ENCODE data around the gene RABL2A. TPM values are rescaled to one million over a fixed set of nuclear protein-coding genes. Genes with fewer than 3 reads are reported as not detected.
A peak's percentile ranks its signal among the peaks of the same experiment; 100 is the strongest.
"Not testable (repeated sequence)": the region's sequence is repeated elsewhere in the genome, so short reads cannot be mapped to it uniquely, and the experiment has no call there.

Gene RABL2A
- total and polyA plus RNA-seq, 4 donors = 10.6 to 39.8 (median 19.5) TPM

DNA sequence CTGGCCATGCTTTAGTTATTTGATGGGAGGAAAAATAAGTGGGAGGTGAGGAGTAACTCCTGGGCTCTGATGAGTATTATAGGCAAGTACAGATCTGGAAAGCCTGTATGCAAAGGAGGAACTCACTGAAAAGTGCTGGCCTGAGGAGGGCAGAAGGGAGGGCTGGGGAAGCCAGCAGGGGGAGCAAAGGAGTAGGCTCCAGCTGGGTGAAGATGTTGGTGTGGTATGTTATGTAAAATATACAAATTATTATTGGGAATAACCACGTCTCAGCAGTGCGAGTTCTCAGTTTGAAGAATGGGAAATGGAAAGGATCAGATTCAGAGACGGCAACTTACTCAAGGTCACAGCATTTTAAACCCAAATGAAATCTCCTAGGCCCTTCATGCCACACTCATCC, 39.9 kb upstream of the RABL2A start:
- not testable (repeated sequence) for H3K27ac ChIP-seq (ENCODE audit: low read depth in 1 of 2, low read length in 1 of 2); ATAC-seq (ENCODE audit: insufficient read depth, low FRiP score); H3K36me3 ChIP-seq (ENCODE audit: control insufficient read depth in 4 of 4, insufficient read depth in 4 of 4, low read length in 4 of 4); H3K9ac ChIP-seq (ENCODE audit: insufficient read depth in 1 of 2, low read length in 2 of 2); H3K9me3 ChIP-seq (ENCODE audit: control insufficient read depth in 4 of 4, insufficient read depth in 3 of 4, low read length in 3 of 4); H3K4me3 ChIP-seq; H3K27me3 ChIP-seq (ENCODE audit: control insufficient read depth in 3 of 3, insufficient read depth in 3 of 3, low read length in 2 of 3)
- peak; percentile 47 to 68 (median 50) for DNase-seq
- 25 to 29% methylated on average over 3 of the region's 3 CpGs for WGBS, 2 donors
- H3K4me1 ChIP-seq (ENCODE audit: control insufficient read depth in 5 of 5, insufficient read depth in 5 of 5, low read length in 5 of 5) = peaks cover 0 to 11% (median 7%) of the 10 kb centered on the region in 5 donors
- TF ChIP-seq, protein P1, sequence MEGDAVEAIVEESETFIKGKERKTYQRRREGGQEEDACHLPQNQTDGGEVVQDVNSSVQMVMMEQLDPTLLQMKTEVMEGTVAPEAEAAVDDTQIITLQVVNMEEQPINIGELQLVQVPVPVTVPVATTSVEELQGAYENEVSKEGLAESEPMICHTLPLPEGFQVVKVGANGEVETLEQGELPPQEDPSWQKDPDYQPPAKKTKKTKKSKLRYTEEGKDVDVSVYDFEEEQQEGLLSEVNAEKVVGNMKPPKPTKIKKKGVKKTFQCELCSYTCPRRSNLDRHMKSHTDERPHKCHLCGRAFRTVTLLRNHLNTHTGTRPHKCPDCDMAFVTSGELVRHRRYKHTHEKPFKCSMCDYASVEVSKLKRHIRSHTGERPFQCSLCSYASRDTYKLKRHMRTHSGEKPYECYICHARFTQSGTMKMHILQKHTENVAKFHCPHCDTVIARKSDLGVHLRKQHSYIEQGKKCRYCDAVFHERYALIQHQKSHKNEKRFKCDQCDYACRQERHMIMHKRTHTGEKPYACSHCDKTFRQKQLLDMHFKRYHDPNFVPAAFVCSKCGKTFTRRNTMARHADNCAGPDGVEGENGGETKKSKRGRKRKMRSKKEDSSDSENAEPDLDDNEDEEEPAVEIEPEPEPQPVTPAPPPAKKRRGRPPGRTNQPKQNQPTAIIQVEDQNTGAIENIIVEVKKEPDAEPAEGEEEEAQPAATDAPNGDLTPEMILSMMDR (IDR thresholded peaks at IDR 0.05; ENCODE audit: control extremely low read depth, extremely low read depth) = peak; percentile 6

DNA sequence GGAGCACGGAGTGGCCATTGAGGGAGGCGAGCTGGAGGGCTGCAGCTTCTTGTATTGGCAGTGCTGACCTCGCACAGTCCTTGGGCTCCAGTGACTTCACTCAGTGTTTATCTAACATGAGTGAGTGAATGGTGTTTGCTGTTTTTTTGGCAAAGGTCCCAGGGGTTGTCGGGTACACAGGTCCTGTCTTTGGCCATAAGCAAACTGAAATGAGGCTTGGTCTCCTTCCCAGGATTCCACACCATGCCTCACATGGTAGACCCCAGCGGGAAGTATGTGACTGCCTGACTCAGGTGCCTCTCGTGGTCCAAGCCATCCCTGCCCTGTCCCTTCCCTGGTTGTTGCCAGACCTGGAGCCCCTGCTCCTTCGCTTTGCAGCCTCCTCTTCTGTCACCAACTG, 37.5 kb upstream of the RABL2A start:
- H3K27me3 ChIP-seq (ENCODE audit: control insufficient read depth in 3 of 3, insufficient read depth in 3 of 3, low read length in 2 of 3); H3K4me1 ChIP-seq (ENCODE audit: control insufficient read depth in 5 of 5, insufficient read depth in 5 of 5, low read length in 5 of 5); H3K9ac ChIP-seq (ENCODE audit: insufficient read depth in 1 of 2, low read length in 2 of 2); H3K4me3 ChIP-seq; DNase-seq; H3K36me3 ChIP-seq (ENCODE audit: control insufficient read depth in 4 of 4, insufficient read depth in 4 of 4, low read length in 4 of 4); ATAC-seq (ENCODE audit: insufficient read depth, low FRiP score); H3K9me3 ChIP-seq (ENCODE audit: control insufficient read depth in 4 of 4, insufficient read depth in 3 of 4, low read length in 3 of 4); H3K27ac ChIP-seq (ENCODE audit: low read depth in 1 of 2, low read length in 1 of 2): not testable (repeated sequence)
- 75 to 83% methylated on average over 4 to 5 of the region's 7 CpGs for WGBS, 2 donors

DNA sequence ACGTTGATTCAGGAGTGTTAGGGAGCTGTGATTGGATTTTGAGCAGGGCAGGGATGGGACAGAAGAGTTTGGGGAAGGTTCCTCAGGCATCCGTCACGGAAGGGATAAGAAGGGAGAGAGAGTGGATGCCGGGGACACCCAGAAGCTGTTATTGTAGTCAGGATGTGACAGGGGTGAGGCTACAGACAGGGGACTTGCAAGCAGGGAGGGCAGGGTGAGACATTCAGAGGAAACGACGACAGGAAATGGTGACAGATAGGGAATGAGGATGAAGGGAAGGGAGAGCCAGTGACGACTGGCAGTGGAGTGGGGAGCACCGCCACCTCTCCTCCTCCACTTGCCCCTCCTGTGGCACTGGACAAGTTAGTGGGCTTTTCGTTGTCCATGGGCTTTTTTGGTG, 35.1 kb upstream of the RABL2A start:
- not testable (repeated sequence) for H3K4me3 ChIP-seq; H3K36me3 ChIP-seq (ENCODE audit: control insufficient read depth in 4 of 4, insufficient read depth in 4 of 4, low read length in 4 of 4); H3K9ac ChIP-seq (ENCODE audit: insufficient read depth in 1 of 2, low read length in 2 of 2); H3K27me3 ChIP-seq (ENCODE audit: control insufficient read depth in 3 of 3, insufficient read depth in 3 of 3, low read length in 2 of 3); ATAC-seq (ENCODE audit: insufficient read depth, low FRiP score); H3K9me3 ChIP-seq (ENCODE audit: control insufficient read depth in 4 of 4, insufficient read depth in 3 of 4, low read length in 3 of 4); H3K4me1 ChIP-seq (ENCODE audit: control insufficient read depth in 5 of 5, insufficient read depth in 5 of 5, low read length in 5 of 5)
- H3K27ac ChIP-seq (ENCODE audit: low read depth in 1 of 2, low read length in 1 of 2) = peak overlapping the region in 1 of 2 donors; percentile 47
- peak in 1 of 3 donors; percentile 42 for DNase-seq
- 24 to 43% methylated on average over 5 to 9 of the region's 9 CpGs for WGBS, 2 donors

DNA sequence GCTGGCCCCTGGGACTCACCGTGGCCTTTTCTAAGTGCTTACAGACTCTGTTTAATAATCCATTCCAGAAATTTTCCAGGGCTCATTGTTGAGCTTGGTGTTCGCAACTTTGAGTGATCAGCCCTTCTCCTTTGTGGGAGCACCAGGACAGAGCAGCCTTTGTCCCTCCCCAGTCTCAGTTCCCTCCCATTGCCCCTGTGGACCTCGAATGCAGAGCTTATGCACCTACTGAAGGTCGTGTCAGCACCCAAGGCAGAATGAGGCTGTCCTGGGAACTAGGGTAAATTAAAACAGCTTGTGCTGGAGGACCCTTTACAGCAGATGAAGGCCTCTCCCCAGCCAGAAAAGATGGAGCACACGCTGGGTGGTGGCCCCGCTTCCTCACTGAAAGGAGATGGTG, 33.8 kb upstream of the RABL2A start:
- WGBS, 2 donors = 89 to 95% methylated on average over 6 of the region's 6 CpGs
- not testable (repeated sequence) for ATAC-seq (ENCODE audit: insufficient read depth, low FRiP score); H3K36me3 ChIP-seq (ENCODE audit: control insufficient read depth in 4 of 4, insufficient read depth in 4 of 4, low read length in 4 of 4); H3K9ac ChIP-seq (ENCODE audit: insufficient read depth in 1 of 2, low read length in 2 of 2); H3K4me1 ChIP-seq (ENCODE audit: control insufficient read depth in 5 of 5, insufficient read depth in 5 of 5, low read length in 5 of 5); H3K9me3 ChIP-seq (ENCODE audit: control insufficient read depth in 4 of 4, insufficient read depth in 3 of 4, low read length in 3 of 4); H3K4me3 ChIP-seq; H3K27ac ChIP-seq (ENCODE audit: low read depth in 1 of 2, low read length in 1 of 2); H3K27me3 ChIP-seq (ENCODE audit: control insufficient read depth in 3 of 3, insufficient read depth in 3 of 3, low read length in 2 of 3); DNase-seq

DNA sequence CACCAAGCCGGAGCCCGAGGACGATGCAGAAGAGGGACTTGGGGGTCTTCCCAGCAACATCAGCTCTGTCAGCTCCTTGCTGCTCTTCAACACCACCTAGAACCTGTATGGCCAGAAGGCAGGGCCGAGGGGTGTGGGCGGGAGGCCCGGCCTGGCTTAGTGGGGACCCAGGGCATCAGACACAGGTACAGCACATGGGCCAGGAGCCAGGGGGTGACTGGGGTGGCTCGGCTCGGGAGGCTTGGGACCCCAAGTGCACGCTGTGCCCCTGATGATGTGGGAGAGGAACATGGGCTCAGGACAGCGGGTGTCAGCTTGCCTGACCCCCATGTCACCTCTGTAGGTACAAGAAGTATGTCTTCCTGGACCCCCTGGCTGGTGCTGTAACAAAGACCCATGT, 31.3 kb upstream of the RABL2A start:
- WGBS, 2 donors = 96% methylated on average over 7 to 9 of the region's 10 CpGs
- ATAC-seq (ENCODE audit: insufficient read depth, low FRiP score); H3K4me1 ChIP-seq (ENCODE audit: control insufficient read depth in 5 of 5, insufficient read depth in 5 of 5, low read length in 5 of 5); DNase-seq; H3K9ac ChIP-seq (ENCODE audit: insufficient read depth in 1 of 2, low read length in 2 of 2); H3K27me3 ChIP-seq (ENCODE audit: control insufficient read depth in 3 of 3, insufficient read depth in 3 of 3, low read length in 2 of 3); H3K36me3 ChIP-seq (ENCODE audit: control insufficient read depth in 4 of 4, insufficient read depth in 4 of 4, low read length in 4 of 4); H3K27ac ChIP-seq (ENCODE audit: low read depth in 1 of 2, low read length in 1 of 2); H3K9me3 ChIP-seq (ENCODE audit: control insufficient read depth in 4 of 4, insufficient read depth in 3 of 4, low read length in 3 of 4); H3K4me3 ChIP-seq: not testable (repeated sequence)

DNA sequence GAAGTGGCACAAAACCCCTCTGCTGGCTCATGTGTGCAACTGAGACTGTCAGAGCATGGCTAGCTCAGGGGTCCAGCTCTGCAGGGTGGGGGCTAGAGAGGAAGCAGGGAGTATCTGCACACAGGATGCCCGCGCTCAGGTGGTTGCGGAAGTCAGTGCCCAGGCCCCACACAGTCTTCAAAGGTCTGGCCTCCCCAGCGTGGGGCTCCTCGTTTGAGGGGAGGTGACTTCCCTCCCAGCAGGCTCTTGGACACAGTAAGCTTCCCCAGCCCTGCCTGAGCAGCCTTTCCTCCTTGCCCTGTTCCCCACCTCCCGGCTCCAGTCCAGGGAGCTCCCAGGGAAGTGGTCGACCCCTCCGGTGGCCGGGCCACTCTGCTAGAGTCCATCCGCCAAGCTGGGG, 29.9 kb upstream of the RABL2A start:
- H3K9ac ChIP-seq (ENCODE audit: insufficient read depth in 1 of 2, low read length in 2 of 2); H3K27me3 ChIP-seq (ENCODE audit: control insufficient read depth in 3 of 3, insufficient read depth in 3 of 3, low read length in 2 of 3); H3K9me3 ChIP-seq (ENCODE audit: control insufficient read depth in 4 of 4, insufficient read depth in 3 of 4, low read length in 3 of 4); ATAC-seq (ENCODE audit: insufficient read depth, low FRiP score); H3K36me3 ChIP-seq (ENCODE audit: control insufficient read depth in 4 of 4, insufficient read depth in 4 of 4, low read length in 4 of 4); H3K27ac ChIP-seq (ENCODE audit: low read depth in 1 of 2, low read length in 1 of 2); DNase-seq; H3K4me3 ChIP-seq; H3K4me1 ChIP-seq (ENCODE audit: control insufficient read depth in 5 of 5, insufficient read depth in 5 of 5, low read length in 5 of 5): not testable (repeated sequence)
- 83 to 96% methylated on average over 9 to 10 of the region's 10 CpGs for WGBS, 2 donors

DNA sequence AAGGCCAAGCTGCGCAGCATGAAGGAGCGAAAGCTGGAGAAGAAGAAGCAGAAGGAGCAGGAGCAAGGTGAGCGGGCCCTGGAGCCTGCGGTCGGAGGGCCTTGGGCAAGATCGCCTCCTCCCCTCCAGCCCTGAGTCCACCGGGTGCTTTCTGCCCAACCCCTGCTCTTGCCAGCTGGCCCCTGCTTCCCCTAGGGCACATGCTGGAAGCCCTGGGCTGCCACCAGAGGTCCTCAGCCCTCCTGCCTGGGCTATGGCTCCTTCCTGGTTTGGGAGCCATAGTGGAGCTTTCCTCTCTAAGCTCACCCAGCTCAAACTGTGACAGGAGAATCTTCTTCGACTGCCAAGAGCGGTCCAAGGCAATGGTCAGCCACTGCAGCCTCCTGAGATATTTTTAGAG, 29.5 kb upstream of the RABL2A start:
- H3K27ac ChIP-seq (ENCODE audit: low read depth in 1 of 2, low read length in 1 of 2); H3K9me3 ChIP-seq (ENCODE audit: control insufficient read depth in 4 of 4, insufficient read depth in 3 of 4, low read length in 3 of 4); H3K27me3 ChIP-seq (ENCODE audit: control insufficient read depth in 3 of 3, insufficient read depth in 3 of 3, low read length in 2 of 3); H3K9ac ChIP-seq (ENCODE audit: insufficient read depth in 1 of 2, low read length in 2 of 2); ATAC-seq (ENCODE audit: insufficient read depth, low FRiP score); H3K4me3 ChIP-seq; H3K4me1 ChIP-seq (ENCODE audit: control insufficient read depth in 5 of 5, insufficient read depth in 5 of 5, low read length in 5 of 5); H3K36me3 ChIP-seq (ENCODE audit: control insufficient read depth in 4 of 4, insufficient read depth in 4 of 4, low read length in 4 of 4): not testable (repeated sequence)
- 14 to 86% methylated on average over 1 to 4 of the region's 9 CpGs for WGBS, 2 donors
- peak in 1 of 3 donors; percentile 14 for DNase-seq

DNA sequence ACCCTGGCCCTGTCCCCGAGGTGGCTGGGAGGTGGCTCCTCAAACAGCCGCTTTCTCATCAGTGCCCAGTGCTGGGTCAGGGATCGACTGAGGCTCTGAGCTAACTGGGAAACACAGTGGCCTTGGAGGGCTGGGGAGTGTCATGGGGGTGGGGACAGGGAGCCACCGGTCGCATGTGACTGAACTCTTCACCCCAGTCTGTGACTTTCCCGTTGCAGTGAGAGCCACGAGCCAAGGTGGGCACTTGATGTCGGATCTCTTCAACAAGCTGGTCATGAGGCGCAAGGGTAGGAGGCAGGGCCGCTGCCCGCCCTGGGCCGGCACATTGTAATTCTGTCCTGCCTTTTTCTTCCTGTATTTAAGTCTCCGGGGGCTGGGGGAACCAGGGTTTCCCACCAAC, 28.9 kb upstream of the RABL2A start:
- peak in 1 of 3 donors; percentile 13 for DNase-seq
- H3K27ac ChIP-seq (ENCODE audit: low read depth in 1 of 2, low read length in 1 of 2); H3K27me3 ChIP-seq (ENCODE audit: control insufficient read depth in 3 of 3, insufficient read depth in 3 of 3, low read length in 2 of 3); H3K9ac ChIP-seq (ENCODE audit: insufficient read depth in 1 of 2, low read length in 2 of 2); ATAC-seq (ENCODE audit: insufficient read depth, low FRiP score); H3K4me1 ChIP-seq (ENCODE audit: control insufficient read depth in 5 of 5, insufficient read depth in 5 of 5, low read length in 5 of 5); H3K4me3 ChIP-seq; H3K9me3 ChIP-seq (ENCODE audit: control insufficient read depth in 4 of 4, insufficient read depth in 3 of 4, low read length in 3 of 4); H3K36me3 ChIP-seq (ENCODE audit: control insufficient read depth in 4 of 4, insufficient read depth in 4 of 4, low read length in 4 of 4): not testable (repeated sequence)
- 75 to 91% methylated on average over 12 of the region's 13 CpGs for WGBS, 2 donors
